Kasumi-1 (cell line): Measurements from ENCODE around the gene TSPAN14.
"Not testable (repeated sequence)": the region's sequence is repeated elsewhere in the genome, so short reads cannot be mapped to it uniquely, and the experiment has no call there.

Experiments
- DNase-seq, 2 experiments: peaks; one replicate each; lab custom pipeline; 2025; lab: John Stamatoyannopoulos, UW

TSPAN14 gene

GRCh38 chr10:80524190-80524909 lies 70.2 kb downstream of the TSPAN14 start:
- no peak for DNase-seq

GRCh38 chr10:80526218-80526617 lies 72.1 kb downstream of the TSPAN14 start:
- no peak for DNase-seq

GRCh38 chr10:80526742-80527141 lies 72.6 kb downstream of the TSPAN14 start:
- peak; percentile 49 to 62 for DNase-seq

- peak; percentile 54 to 65 for DNase-seq
Observed at GRCh38 chr10:80528185-80528700, 74.1 kb downstream of the TSPAN14 start.

GRCh38 chr10:80528901-80529300 lies 74.8 kb downstream of the TSPAN14 start:
- DNase-seq: no peak

GRCh38 chr10:80529604-80530003 lies 75.5 kb downstream of the TSPAN14 start:
- peak; percentile 98 to 99 for DNase-seq

GRCh38 chr10:80530251-80530650 lies 76.1 kb downstream of the TSPAN14 start:
- DNase-seq: peak; percentile 72 to 77

- peak; percentile 25 to 45 for DNase-seq
Observed at GRCh38 chr10:80530816-80531215, 76.7 kb downstream of the TSPAN14 start.

- no peak for DNase-seq
Observed at GRCh38 chr10:80532571-80532970, 78.5 kb downstream of the TSPAN14 start.

GRCh38 chr10:80534059-80534458 lies 79.9 kb downstream of the TSPAN14 start:
- not testable (repeated sequence) for DNase-seq

GRCh38 chr10:80534646-80535045 lies 80.5 kb downstream of the TSPAN14 start:
- not testable (repeated sequence) for DNase-seq

- peak; percentile 32 to 39 for DNase-seq
Observed at GRCh38 chr10:80535671-80536360, 81.7 kb downstream of the TSPAN14 start.

GRCh38 chr10:80536361-80536835 lies 82.3 kb downstream of the TSPAN14 start:
- DNase-seq: no peak

- no peak for DNase-seq
Observed at GRCh38 chr10:80537086-80537735, 83.1 kb downstream of the TSPAN14 start.

GRCh38 chr10:80537736-80538480 lies 83.8 kb downstream of the TSPAN14 start, which contains the start of gene SH2D4B:
SH2D4B (plus strand) TSS chr10:80537902; CDS start chr10:80538332, 430 bp downstream.
- no peak for DNase-seq

- DNase-seq: no peak
Observed at GRCh38 chr10:80538481-80539185, 84.5 kb downstream of the TSPAN14 start.

- DNase-seq: no peak
Observed at GRCh38 chr10:80539421-80540031, 85.4 kb downstream of the TSPAN14 start.

GRCh38 chr10:80540136-80540535 lies 86.0 kb downstream of the TSPAN14 start:
- DNase-seq: no peak

GRCh38 chr10:80540618-80540980 lies 86.5 kb downstream of the TSPAN14 start:
- DNase-seq: no peak

- DNase-seq: no peak
Observed at GRCh38 chr10:80540981-80541750, 87.1 kb downstream of the TSPAN14 start.
